Endothelial cell of umbilical vein (primary cell): ENCODE measurements around the gene FAM114A2. TPM values are rescaled to one million over a fixed set of nuclear protein-coding genes. Genes with fewer than 3 reads are reported as not detected.

Experiments used
- BruUV-seq: library from RNA; stranded (reverse); fragments of 400-500 nt; replicated peaks from 2 replicates; lab custom pipeline; 2021; lab: Mats Ljungman, UMichigan
- CTCF ChIA-PET: fragments of 300-600, 350-600 bp; sonication (Branson Sonifier 250); formaldehyde crosslinking; loops from one replicate; lab custom pipeline; 2021; ENCODE audit warnings: antibody characterized with exemption, inconsistent platforms; lab: Charles Lee
- POLR2A ChIA-PET: fragments of 300-600, 350-600 bp; sonication (Branson Sonifier 250); formaldehyde crosslinking; loops from one replicate; lab custom pipeline; 2021; ENCODE audit warnings: antibody characterized with exemption, inconsistent platforms; lab: Charles Lee
- DNase-seq: peaks from one replicate; pipeline ENCODE4 v3.0.0-alpha.2; 2011; ENCODE audit warnings: low read depth, low spot score
- FAIRE-seq: peaks from 2 replicates; lab custom pipeline; 2011; peaks lifted over from hg19 to GRCh38; lab: Jason Lieb, UNC
- H2AFZ ChIP-seq: 2 replicates; pipeline ENCODE4 v1.6.0; 2012; ENCODE audit warnings: low read depth, low read length, control low read depth, inconsistent platforms
- H3K27ac ChIP-seq: 2 replicates; pipeline ENCODE4 v1.5.1; 2011; ENCODE audit warnings: low read depth, mild to moderate bottlenecking, control low read depth, low read length, moderate library complexity; ENCODE audit not compliant: insufficient read depth
- H3K27me3 ChIP-seq, 2 experiments: 2 replicates each; pipeline versions ENCODE4 v1.6.0 to v1.6.1; 2011; ENCODE audit warnings: low read length in 2 of 2, mixed read lengths in 1 of 2; ENCODE audit not compliant: control insufficient read depth in 2 of 2, insufficient read depth in 2 of 2
- H3K36me3 ChIP-seq, 2 experiments: 2 replicates in 1 of 2; 3 replicates in 1 of 2; pipeline ENCODE4 v1.5.1; 2011; ENCODE audit warnings: low read length in 2 of 2, mild to moderate bottlenecking in 1 of 2, moderate library complexity in 1 of 2; ENCODE audit not compliant: control insufficient read depth in 2 of 2, insufficient read depth in 2 of 2; ENCODE audit errors: extremely low read depth in 1 of 2
- H3K4me1 ChIP-seq: 3 replicates; pipeline ENCODE4 v1.5.1; 2011; ENCODE audit warnings: mild to moderate bottlenecking, low read length; ENCODE audit not compliant: control insufficient read depth, insufficient read depth; ENCODE audit errors: extremely low read depth
- H3K4me2 ChIP-seq: 2 replicates; pipeline ENCODE4 v1.6.1; 2011; ENCODE audit warnings: low read length, control low read depth, mixed read lengths; ENCODE audit not compliant: insufficient read depth
- H3K4me3 ChIP-seq, 3 experiments: fragments of 200-600 bp in 1 of 3; sonication (generic), shearing (Covaris generic) in 1 of 3; replicated peaks in 1 of 3; 2 replicates each; pipeline ENCODE4 v1.5.1; 2011 to 2016; ENCODE audit warnings: control low read depth in 3 of 3, low read length in 3 of 3, mild to moderate bottlenecking in 2 of 3, inconsistent platforms in 1 of 3, low read depth in 1 of 3, moderate library complexity in 1 of 3; ENCODE audit not compliant: insufficient read depth in 1 of 3
- H3K79me2 ChIP-seq: 2 replicates; pipeline ENCODE4 v1.6.0; 2012; ENCODE audit warnings: low read length, inconsistent platforms; ENCODE audit not compliant: control insufficient read depth, insufficient read depth
- H3K9ac ChIP-seq: replicated peaks from 2 replicates; pipeline ENCODE3; 2011; ENCODE audit warnings: low read length, control low read depth; ENCODE audit not compliant: insufficient read depth; ENCODE audit errors: extremely low read depth
- H3K9me1 ChIP-seq: replicated peaks from 3 replicates; pipeline ENCODE4 v1.6.0; 2011; ENCODE audit warnings: mild to moderate bottlenecking, low read length; ENCODE audit not compliant: control insufficient read depth, insufficient read depth; ENCODE audit errors: extremely low read depth
- H3K9me3 ChIP-seq: replicated peaks from 2 replicates; pipeline ENCODE4 v1.5.1; 2012; ENCODE audit warnings: low read length, inconsistent platforms; ENCODE audit not compliant: control insufficient read depth, insufficient read depth
- H4K20me1 ChIP-seq: replicated peaks from 2 replicates; pipeline ENCODE3; 2011; ENCODE audit warnings: mild to moderate bottlenecking, low read length; ENCODE audit not compliant: control insufficient read depth, insufficient read depth; ENCODE audit errors: extremely low read depth
- CTCF ChIP-seq, 2 donors: IDR thresholded peaks; 1 replicate in 1 of 2; 2 replicates in 1 of 2; pipeline ENCODE4 v1.5.1; 2011; ENCODE audit warnings: low read length in 2 of 2, mild to moderate bottlenecking in 2 of 2, moderate library complexity in 2 of 2, control low read depth in 1 of 2, inconsistent platforms in 1 of 2, low read depth in 1 of 2; ENCODE audit not compliant: insufficient read depth in 1 of 2; ENCODE audit errors: extremely low read depth in 1 of 2
- EZH2 ChIP-seq: IDR thresholded peaks from 2 replicates; pipeline ENCODE4 v1.6.1; 2012; ENCODE audit warnings: borderline replicate concordance, low read depth, mild to moderate bottlenecking, moderate library complexity, low read length, inconsistent platforms; ENCODE audit not compliant: severe bottlenecking
- FOS ChIP-seq: IDR thresholded peaks from 2 replicates; pipeline ENCODE4 v1.6.1; 2011; ENCODE audit warnings: mild to moderate bottlenecking, low read length, moderate library complexity, borderline replicate concordance; ENCODE audit not compliant: insufficient read depth
- GATA2 ChIP-seq: IDR thresholded peaks from 2 replicates; pipeline ENCODE4 v1.7.0; 2011; ENCODE audit warnings: low read depth, mild to moderate bottlenecking, moderate library complexity, mixed read lengths, low read length; ENCODE audit not compliant: insufficient read length, insufficient read depth
- JUN ChIP-seq: IDR thresholded peaks from 2 replicates; pipeline ENCODE4 v1.6.1; 2011; ENCODE audit warnings: borderline replicate concordance, low read depth; ENCODE audit not compliant: insufficient read length, insufficient read depth
- MYC ChIP-seq: IDR thresholded peaks from one replicate; pipeline ENCODE4 v1.6.1; 2011; ENCODE audit warnings: mild to moderate bottlenecking, low read depth, low read length
- POLR2A ChIP-seq: IDR thresholded peaks from 2 replicates; pipeline ENCODE4 v1.6.1; 2012; ENCODE audit warnings: low read depth, mild to moderate bottlenecking, control low read depth, low read length
- POLR2AphosphoS5 ChIP-seq: IDR thresholded peaks from 2 replicates; pipeline ENCODE4 v1.6.1; 2012; ENCODE audit warnings: low read depth, mild to moderate bottlenecking, control low read depth, low read length, moderate library complexity; ENCODE audit not compliant: insufficient read depth
- dilution Hi-C: fragments of 300-500 bp; cut with MboI; formaldehyde crosslinking; loops from one replicate; pipeline ENCODE4 v1.15.0; 2019; ENCODE audit warnings: low sequenced_read_pairs; ENCODE audit not compliant: extremely low pct_ligation_motif_present
- intact Hi-C: fragments of 100-400 bp; cut with micrococcal nuclease; formaldehyde crosslinking; loops from one replicate; pipeline ENCODE4 v1.10.0; 2022
- polyA plus RNA-seq, 4 experiments: library from polyadenylated mRNA; depleted of rRNA in 3 of 4; stranded (reverse) in 3 of 4; unstranded in 1 of 4; fragments of >200 nt; gene quantifications; 2 replicates each; pipeline versions ENCODE4 v1.2.1 to v1.2.3, GENCODE V29; 2011 to 2012; ENCODE audit warnings: missing spikeins in 1 of 4
- total RNA-seq: library from RNA; stranded (reverse); gene quantifications from 2 replicates; pipeline ENCODE4 v1.2.3, GENCODE V29; 2021
- TF ChIP-seq, protein P1 (sequence below): IDR thresholded peaks from 2 replicates; pipeline ENCODE4 v1.6.1; 2011; ENCODE audit not compliant: insufficient read depth, insufficient read length

Gene FAM114A2
- total and polyA plus RNA-seq, 2 donors (not counting 3 experiments of a cell fraction or from before 2014, with no cell fraction given) = 9.6 to 31.3 TPM

GRCh38 chr5:154046486-154046885 lies 7.8 kb upstream of the FAM114A2 start:
- Histone ChIP-seq H3K27ac (no peak overlapping the region), H3K4me3 (no peak overlapping the region), H3K27me3 (no peaks in the 10 kb centered on the region), H3K79me2 (peaks cover 32% of the 10 kb centered on the region), H3K9me1 (no peaks in the 10 kb centered on the region), H4K20me1 (peaks cover 8% of the 10 kb centered on the region), H3K9me3 (no peaks in the 10 kb centered on the region), H3K4me2 (no peak overlapping the region), H3K4me1 (peaks cover 16% of the 10 kb centered on the region), H3K36me3 (peaks cover 0 to 4% of the 10 kb centered on the region in 2 experiments), H2AFZ (no peak overlapping the region), H3K9ac (no peak overlapping the region)
- dilution Hi-C loops = no loop called here
- ChIA-PET POLR2A (no interaction called here), CTCF (interaction anchor here (1.3 to 1.7 kb wide), 2 partner anchors 71 to 358 kb away, joined by 3 to 4 read pairs; no protein-coding TSS in a partner anchor)
- DNase-seq (no peak), FAIRE-seq (no peak)
- no TSS peak for BruUV-seq
- intact Hi-C loops = loop anchor here (10.0 kb wide), 1 partner anchor 708 kb away; the partner anchor contains the start of gene LARP1
- TF ChIP-seq FOS = no peak
- no peak for TF ChIP-seq JUN
- TF ChIP-seq EZH2 = no peak
- TF ChIP-seq, protein P1, sequence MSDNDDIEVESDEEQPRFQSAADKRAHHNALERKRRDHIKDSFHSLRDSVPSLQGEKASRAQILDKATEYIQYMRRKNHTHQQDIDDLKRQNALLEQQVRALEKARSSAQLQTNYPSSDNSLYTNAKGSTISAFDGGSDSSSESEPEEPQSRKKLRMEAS = no peak
- no peak for TF ChIP-seq GATA2
- no peak for TF ChIP-seq CTCF (IDR thresholded peaks at IDR 0.05; ENCODE audit: extremely low read depth in 1 of 2, insufficient read depth in 1 of 2, low read depth in 1 of 2, low read length in 2 of 2)
- TF ChIP-seq POLR2A = no peak
- TF ChIP-seq POLR2AphosphoS5 = no peak
- TF ChIP-seq MYC = no peak
